Endometrial microvascular endothelial cells (primary cell): ENCODE results near the gene ABCG4. TPM values are rescaled to one million over a fixed set of nuclear protein-coding genes. Genes with fewer than 3 reads are reported as not detected.
"Not testable (repeated sequence)": the region's sequence is repeated elsewhere in the genome, so short reads cannot be mapped to it uniquely, and the experiment has no call there.

Experiments
- in situ Hi-C: cut with HindIII; loops from 2 replicates; pipeline ENCODE4 v1.10.0; 2017; ENCODE audit warnings: low sequenced_read_pairs, low pct_unique_long_range_greater_than_20kb; ENCODE audit errors: inconsistent ontology term
- total RNA-seq: library from RNA; depleted of rRNA; stranded (reverse); fragments of >200 nt; gene quantifications from one replicate; pipeline ENCODE4 v1.2.3, GENCODE V29; 2015; ENCODE audit errors: inconsistent ontology term

Gene ABCG4
- total RNA-seq, 1 donor from 2014 or later = not detected

GRCh38 chr11:119193626-119194025 is 44.8 kb downstream of the ABCG4 start:
- in situ Hi-C loops = no loop called here

DNA sequence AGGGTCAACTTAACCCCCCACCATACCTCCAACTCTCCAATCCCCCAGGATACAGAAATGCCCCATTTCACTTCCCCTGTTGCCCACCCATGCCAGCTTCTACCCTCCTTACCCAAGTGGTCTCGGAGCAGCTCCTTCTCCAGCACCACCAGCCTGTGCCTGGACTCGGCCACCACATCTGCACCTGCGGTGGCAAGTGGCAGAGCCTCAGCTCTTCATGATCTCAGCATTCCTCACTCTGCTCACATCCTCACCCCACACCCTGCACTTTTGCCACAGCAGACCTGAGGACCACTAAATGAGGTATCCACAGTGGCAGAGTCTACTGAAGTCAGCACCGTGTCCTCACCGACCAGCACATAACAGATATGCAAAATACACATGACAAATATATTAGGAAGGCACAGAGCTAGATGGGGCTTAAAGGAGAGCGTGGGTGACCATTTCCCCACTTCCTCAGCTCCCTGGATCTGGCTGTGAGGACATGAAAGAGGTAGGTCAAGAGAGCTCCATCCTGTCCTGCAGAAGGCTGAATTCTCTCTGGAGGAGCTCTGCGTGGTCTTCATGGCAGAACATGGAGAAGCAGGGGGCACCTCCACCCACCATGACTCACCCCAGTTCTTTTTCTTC is 46.1 kb downstream of the ABCG4 start:
- in situ Hi-C loops = no loop called here

GRCh38 chr11:119195680-119196079 is 46.8 kb downstream of the ABCG4 start:
- in situ Hi-C loops = no loop called here

GRCh38 chr11:119196833-119197483 is 48.1 kb downstream of the ABCG4 start:
- in situ Hi-C loops = no loop called here

DNA sequence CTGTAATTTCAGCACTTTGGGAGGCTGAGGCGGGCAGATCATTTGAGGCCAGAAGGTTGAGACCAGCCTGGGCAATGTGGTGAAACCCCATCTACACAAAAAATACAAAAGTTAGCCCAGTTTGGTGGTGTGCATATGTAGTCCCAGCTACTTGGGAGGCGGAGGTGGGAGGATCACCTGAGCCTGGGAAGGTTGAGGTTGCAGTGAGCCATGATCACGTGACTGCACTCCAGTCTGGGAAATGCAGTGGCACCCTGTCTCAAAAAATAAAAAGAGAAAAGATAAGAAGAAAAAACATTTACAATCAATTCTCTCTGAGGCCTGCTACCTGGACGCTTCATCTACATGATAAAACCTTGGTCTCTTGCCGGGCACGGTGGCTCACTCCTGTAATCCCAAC is 50.1 kb downstream of the ABCG4 start:
- in situ Hi-C loops = no loop called here

DNA sequence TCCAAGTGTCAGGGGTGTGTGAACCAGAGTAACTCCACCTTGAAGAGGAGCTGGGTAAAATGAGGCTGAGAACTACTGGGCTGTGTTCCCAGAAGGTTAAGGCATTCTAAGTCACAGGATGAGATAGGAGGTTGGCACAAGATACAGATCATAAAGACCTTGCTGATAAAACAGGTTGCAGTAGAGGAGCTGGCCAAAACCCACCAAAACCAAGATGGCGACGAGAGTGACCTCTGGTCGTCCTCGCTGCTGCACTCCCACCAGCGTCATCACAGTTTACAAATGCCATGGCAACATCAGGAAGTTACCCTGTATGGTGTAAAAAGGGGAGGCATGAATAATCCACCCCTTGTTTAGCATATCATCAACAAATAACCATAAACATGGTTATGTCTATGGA is 52.4 kb downstream of the ABCG4 start:
- in situ Hi-C loops = not testable (repeated sequence)

DNA sequence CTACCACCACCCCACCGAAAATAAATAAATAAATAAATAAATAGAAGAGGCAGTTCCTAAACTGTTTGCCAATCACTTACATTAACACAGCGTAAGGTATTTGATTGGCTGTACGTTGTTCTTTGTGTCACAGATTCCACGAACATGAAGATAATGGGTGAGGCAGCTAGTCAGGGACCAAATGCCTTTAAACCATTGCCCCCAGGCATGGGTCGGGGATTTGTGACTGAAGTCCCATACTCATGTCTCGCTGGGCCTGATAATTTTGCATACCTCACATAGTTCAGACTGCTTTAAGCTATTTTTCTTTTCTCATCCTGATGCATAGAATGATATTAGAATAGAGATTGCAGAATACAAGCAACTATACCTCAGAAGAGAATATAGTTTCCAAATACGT is 53.7 kb downstream of the ABCG4 start:
- in situ Hi-C loops = no loop called here

GRCh38 chr11:119204066-119204465 is 55.2 kb downstream of the ABCG4 start:
- in situ Hi-C loops = no loop called here

DNA sequence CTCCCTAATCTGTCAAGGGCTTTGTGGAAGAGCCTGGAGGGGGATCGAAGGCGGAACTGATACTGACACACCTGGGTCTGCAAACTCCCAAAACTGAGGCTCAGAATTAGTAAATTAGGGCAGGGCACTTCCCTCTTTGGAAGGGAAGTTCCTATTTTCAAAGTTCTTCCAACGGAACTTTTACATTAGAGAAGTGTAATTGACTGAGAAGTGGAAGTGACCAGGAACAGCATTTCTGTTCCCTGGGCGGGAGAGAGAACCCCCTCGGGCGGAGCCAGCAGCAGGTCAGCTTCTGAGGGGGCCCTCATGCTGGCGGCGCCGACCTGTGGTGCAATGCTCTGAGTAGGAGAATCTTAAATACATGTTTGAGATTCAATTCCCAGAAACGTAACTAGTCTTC is 56.2 kb downstream of the ABCG4 start:
- in situ Hi-C loops = no loop called here

DNA sequence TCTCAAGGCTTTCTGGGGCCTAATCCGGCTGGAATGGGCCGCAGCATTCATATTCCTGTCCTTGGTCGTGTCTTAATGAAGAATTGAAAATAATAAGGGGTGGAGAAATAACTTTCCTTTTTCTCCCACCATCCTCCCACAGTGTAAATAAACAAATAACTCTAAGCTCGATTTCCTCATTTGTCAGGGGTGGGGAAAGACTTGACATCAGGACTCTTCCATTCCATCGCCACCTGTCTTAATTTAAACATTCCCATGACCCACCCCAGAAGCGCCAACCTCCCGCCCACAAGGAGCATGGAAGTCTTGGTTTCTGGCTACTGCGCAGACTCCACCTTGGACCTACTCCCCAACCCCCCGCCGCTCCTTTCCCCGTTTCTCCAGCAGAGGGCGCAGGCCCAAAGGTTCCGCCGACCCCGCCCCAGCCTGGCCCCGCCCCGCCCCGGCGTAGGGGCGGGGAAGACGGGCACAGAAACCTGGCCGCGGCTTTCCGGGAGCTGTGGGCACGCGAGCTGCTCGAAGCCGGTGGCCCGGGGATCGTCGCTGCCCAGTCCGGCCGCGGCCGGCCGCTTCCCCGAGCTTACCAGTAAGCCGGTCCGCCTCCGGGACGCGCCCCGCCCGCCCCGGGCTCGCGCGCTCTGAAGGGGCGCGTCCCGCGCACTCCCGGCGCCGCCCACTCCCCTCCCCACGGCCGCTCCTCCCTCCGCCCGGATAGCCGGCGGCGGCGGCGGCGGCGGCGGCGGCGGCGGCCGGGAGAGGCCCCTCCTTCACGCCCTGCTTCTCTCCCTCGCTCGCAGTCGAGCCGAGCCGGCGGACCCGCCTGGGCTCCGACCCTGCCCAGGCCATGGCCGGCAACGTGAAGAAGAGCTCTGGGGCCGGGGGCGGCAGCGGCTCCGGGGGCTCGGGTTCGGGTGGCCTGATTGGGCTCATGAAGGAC is 57.0 kb downstream of the ABCG4 start, which contains the start of gene CBL:
Gene CBL (plus strand): TSS at position 766 of the 937 bp plus-strand sequence. CDS start 79 bp downstream, at position 845.
- in situ Hi-C loops = no loop called here

DNA sequence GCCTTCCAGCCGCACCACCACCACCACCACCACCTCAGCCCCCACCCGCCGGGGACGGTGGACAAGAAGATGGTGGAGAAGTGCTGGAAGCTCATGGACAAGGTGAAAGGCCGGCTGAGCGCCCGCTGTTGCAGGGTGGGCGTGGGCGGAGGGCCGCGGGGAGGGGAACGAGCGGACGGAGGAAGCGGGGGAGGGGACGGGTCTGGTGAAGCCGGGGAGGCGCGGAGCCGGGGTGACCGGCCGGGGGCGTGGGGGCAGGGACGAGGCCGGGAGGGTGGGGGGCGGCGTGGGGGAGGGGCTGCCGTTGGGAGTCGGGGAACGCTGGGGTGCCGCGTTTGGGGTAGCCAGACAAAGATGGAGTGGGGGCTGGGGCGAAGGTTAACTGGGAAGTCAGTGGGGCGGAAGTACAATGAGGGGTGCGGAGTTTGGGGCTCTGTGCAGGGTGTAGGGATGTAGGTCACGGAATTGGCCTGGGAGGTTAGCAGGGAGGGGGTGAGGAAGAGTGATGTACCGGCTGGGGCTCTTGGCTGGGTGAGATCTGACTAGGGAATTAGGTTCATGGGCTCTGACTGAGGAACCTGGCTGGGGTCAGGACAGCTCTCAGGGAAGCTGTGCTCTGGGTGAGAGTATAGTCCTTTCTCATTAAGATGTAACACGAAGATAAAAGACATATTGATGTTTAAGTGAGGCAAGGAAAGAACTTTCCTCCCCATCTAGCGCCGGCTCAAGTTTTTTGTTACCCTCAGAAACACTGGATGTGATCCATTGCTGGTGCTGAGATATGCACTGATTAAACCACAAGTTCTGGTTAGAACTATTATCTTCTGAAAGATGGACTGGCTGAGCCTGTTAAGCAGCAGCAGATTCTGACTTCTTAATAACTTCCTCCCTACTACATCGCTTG is 57.9 kb downstream of the ABCG4 start:
- in situ Hi-C loops = no loop called here

- in situ Hi-C loops = no loop called here
Observed at GRCh38 chr11:119207415-119207960, 58.6 kb downstream of the ABCG4 start.

DNA sequence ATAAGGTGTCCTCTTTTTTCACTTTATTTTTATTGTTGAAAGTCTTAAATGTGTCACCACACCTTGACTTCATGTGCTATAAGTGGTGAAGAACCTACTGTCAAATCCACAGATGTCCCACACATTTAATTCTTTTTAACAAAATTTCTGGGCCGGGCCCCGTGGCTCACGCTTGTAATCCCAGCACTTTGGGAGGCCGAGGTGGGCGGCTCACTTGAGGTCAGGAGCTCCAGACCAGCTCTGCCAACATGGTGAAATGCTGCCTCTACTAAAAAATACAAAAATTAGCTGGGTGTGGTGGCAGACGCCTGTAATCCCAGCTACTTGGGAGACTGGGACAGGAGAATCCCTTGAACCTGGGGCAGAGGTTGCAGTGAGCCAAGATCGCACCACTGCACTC is 60.3 kb downstream of the ABCG4 start:
- in situ Hi-C loops = no loop called here

- in situ Hi-C loops = no loop called here
Observed at GRCh38 chr11:119210050-119210449, 61.2 kb downstream of the ABCG4 start.

Other genes with a start within 250 kb of the ABCG4 start
- gene BCL9L, start 223.1 kb upstream of the ABCG4 start, total RNA-seq = 10.9 TPM
- gene UPK2, start 192.8 kb upstream of the ABCG4 start, total RNA-seq = not detected
- not detected for gene FOXR1, start 177.3 kb upstream of the ABCG4 start, total RNA-seq
- 6.6 TPM for gene CENATAC, start 150.9 kb upstream of the ABCG4 start, total RNA-seq
- gene RPS25, start 130.7 kb upstream of the ABCG4 start, total RNA-seq = 1,064 TPM
- gene TRAPPC4, start 130.3 kb upstream of the ABCG4 start, total RNA-seq = 82.7 TPM
- gene SLC37A4, start 118.2 kb upstream of the ABCG4 start, total RNA-seq = 22.6 TPM
- gene HYOU1, start 91.8 kb upstream of the ABCG4 start, total RNA-seq = 138 TPM
- gene VPS11, start 81.2 kb upstream of the ABCG4 start, total RNA-seq = 23.9 TPM
- 8.2 TPM for gene HMBS, start 64.2 kb upstream of the ABCG4 start, total RNA-seq
- 35.8 TPM for gene DPAGT1, start 47.2 kb upstream of the ABCG4 start, total RNA-seq
- gene C2CD2L, start 41.7 kb upstream of the ABCG4 start, total RNA-seq = 6.2 TPM
- gene HINFP, start 27.5 kb upstream of the ABCG4 start, total RNA-seq = 11.4 TPM
- gene NLRX1, start 19.7 kb downstream of the ABCG4 start, total RNA-seq = 16.7 TPM
- gene NHERF4, start 36.4 kb downstream of the ABCG4 start, total RNA-seq = not detected
- gene CBL, start 57.3 kb downstream of the ABCG4 start, total RNA-seq = 20.4 TPM
- gene MCAM, start 168.1 kb downstream of the ABCG4 start, total RNA-seq = 5,407 TPM
- gene RNF26, start 185.5 kb downstream of the ABCG4 start, total RNA-seq = 18.2 TPM
- gene C1QTNF5, start 191.8 kb downstream of the ABCG4 start, total RNA-seq = 115 TPM
- gene MFRP, start 197.7 kb downstream of the ABCG4 start, total RNA-seq = not detected
- gene USP2, start 232.6 kb downstream of the ABCG4 start, total RNA-seq = not detected